Thyroid gland (tissue), 4 donors: ENCODE data around the gene TTC31.

Experiments
- POLR2A ChIP-seq, 2 donors: fragments of 450-650 bp; IDR thresholded peaks; one replicate each; pipeline ENCODE4 v1.6.1; 2017; ENCODE audit warnings: antibody characterized with exemption in 2 of 2, mild to moderate bottlenecking in 2 of 2, moderate library complexity in 1 of 2
- TF ChIP-seq, protein P1 (sequence below), 6 experiments: fragments of 200-600 bp in 3 of 6; fragments of 450-650 bp in 3 of 6; sonication (generic) in 3 of 6; IDR thresholded peaks; one replicate each; pipeline ENCODE4 v1.5.1; 2016 to 2019; ENCODE audit warnings: antibody characterized with exemption in 6 of 6, mild to moderate bottlenecking in 2 of 6, inconsistent platforms in 1 of 6, moderate library complexity in 1 of 6

DNA sequence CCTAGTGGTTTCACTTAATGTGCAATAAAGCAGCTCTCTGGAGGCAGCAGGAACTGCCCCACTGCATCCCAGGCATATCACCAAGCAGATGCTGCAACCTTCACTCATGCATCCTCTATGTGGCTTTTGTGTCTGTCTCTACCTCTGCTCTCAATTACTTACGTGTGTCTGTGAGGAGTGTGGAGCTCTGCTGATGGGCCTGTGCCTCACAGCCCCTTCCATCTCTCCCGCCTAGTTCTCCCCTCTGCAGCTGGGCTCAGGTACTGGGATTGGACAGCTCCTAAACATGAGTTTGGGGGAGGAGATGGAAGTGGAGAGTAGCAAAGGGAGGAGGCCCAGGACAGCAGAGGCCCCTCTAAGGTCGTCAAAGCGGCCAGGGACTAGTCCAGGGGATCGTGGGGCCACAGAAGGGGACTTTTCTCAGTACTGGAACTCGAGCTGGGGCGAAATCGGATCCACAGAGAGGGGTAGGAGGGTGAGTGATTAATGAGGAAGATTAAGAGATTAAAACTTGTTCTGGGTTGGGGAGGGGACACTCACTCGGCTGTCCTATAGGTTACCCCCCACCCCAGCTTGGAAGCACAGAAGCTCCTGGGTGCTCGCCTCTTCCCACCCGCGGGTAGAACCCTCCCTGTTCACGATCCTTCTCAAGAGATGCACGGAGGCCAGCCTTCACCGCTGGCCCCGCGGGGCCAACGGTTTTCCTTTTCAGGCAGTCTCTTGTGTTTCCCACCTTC, 18.6 kb downstream of the TTC31 start:
- TF ChIP-seq POLR2A (IDR thresholded peaks at IDR 0.05) = no peak
- TF ChIP-seq, protein P1, sequence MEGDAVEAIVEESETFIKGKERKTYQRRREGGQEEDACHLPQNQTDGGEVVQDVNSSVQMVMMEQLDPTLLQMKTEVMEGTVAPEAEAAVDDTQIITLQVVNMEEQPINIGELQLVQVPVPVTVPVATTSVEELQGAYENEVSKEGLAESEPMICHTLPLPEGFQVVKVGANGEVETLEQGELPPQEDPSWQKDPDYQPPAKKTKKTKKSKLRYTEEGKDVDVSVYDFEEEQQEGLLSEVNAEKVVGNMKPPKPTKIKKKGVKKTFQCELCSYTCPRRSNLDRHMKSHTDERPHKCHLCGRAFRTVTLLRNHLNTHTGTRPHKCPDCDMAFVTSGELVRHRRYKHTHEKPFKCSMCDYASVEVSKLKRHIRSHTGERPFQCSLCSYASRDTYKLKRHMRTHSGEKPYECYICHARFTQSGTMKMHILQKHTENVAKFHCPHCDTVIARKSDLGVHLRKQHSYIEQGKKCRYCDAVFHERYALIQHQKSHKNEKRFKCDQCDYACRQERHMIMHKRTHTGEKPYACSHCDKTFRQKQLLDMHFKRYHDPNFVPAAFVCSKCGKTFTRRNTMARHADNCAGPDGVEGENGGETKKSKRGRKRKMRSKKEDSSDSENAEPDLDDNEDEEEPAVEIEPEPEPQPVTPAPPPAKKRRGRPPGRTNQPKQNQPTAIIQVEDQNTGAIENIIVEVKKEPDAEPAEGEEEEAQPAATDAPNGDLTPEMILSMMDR (IDR thresholded peaks at IDR 0.05) = no peak
